ENCODE data around the gene GALNT2.

GALNT2 gene

GRCh38 chr1:230139315-230139714 is 72.3 kb downstream of the GALNT2 start:
- no peak for ATAC-seq
- TF ChIP-seq RARB (CRISPR knock-in tag; IDR thresholded peaks at IDR 0.05) (no peak), ZNF8 (CRISPR knock-in tag; IDR thresholded peaks at IDR 0.05) (no peak), ZNF565 (CRISPR knock-in tag; conservative IDR thresholded peaks at IDR 0.05; ENCODE audit: low read depth) (no peak), POU6F1 (CRISPR knock-in tag; IDR thresholded peaks at IDR 0.05; ENCODE audit: borderline replicate concordance, low read depth) (no peak), TOX (CRISPR knock-in tag; IDR thresholded peaks at IDR 0.05; ENCODE audit: borderline replicate concordance) (no peak)
- TF ChIP-seq, protein P1, sequence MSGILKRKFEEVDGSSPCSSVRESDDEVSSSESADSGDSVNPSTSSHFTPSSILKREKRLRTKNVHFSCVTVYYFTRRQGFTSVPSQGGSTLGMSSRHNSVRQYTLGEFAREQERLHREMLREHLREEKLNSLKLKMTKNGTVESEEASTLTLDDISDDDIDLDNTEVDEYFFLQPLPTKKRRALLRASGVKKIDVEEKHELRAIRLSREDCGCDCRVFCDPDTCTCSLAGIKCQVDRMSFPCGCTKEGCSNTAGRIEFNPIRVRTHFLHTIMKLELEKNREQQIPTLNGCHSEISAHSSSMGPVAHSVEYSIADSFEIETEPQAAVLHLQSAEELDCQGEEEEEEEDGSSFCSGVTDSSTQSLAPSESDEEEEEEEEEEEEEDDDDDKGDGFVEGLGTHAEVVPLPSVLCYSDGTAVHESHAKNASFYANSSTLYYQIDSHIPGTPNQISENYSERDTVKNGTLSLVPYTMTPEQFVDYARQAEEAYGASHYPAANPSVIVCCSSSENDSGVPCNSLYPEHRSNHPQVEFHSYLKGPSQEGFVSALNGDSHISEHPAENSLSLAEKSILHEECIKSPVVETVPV (CRISPR knock-in tag; IDR thresholded peaks at IDR 0.05) = no peak

DNA sequence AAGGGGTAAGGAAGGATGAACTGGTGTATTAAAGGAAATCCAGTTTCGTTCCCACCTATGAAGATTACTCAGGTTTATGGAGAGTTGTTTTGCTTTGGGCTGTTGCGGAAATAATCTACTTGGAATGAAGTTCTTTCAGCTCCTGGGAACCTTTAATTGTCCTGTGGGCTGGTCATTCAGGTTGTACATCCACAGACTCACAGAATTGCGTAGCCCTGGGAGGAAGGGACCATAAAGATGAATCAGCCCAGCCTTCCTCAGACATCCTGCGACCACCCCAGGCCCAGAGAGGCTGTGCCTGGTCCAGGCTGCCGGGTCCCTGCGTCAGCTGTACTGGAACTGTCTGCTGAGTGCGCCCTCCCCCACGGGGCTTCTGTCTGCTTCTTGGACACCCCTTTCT is 72.7 kb downstream of the GALNT2 start:
- no peak for TF ChIP-seq ZNF70 (CRISPR knock-in tag; IDR thresholded peaks at IDR 0.05)
- no peak for TF ChIP-seq RARB (CRISPR knock-in tag; IDR thresholded peaks at IDR 0.05)
- TF ChIP-seq SNAI2 (CRISPR knock-in tag; IDR thresholded peaks at IDR 0.05) = no peak
- TF ChIP-seq TOX (CRISPR knock-in tag; IDR thresholded peaks at IDR 0.05; ENCODE audit: borderline replicate concordance) = no peak
- TF ChIP-seq TCF4 (CRISPR knock-in tag; IDR thresholded peaks at IDR 0.05; ENCODE audit: borderline replicate concordance) = no peak
- no peak for TF ChIP-seq POU6F1 (CRISPR knock-in tag; IDR thresholded peaks at IDR 0.05; ENCODE audit: borderline replicate concordance, low read depth)
- TF ChIP-seq ARNTL (CRISPR knock-in tag; IDR thresholded peaks at IDR 0.05; ENCODE audit: borderline replicate concordance, low read depth) = no peak
- no peak for TF ChIP-seq ZNF8 (CRISPR knock-in tag; IDR thresholded peaks at IDR 0.05)
- no peak for ATAC-seq

DNA sequence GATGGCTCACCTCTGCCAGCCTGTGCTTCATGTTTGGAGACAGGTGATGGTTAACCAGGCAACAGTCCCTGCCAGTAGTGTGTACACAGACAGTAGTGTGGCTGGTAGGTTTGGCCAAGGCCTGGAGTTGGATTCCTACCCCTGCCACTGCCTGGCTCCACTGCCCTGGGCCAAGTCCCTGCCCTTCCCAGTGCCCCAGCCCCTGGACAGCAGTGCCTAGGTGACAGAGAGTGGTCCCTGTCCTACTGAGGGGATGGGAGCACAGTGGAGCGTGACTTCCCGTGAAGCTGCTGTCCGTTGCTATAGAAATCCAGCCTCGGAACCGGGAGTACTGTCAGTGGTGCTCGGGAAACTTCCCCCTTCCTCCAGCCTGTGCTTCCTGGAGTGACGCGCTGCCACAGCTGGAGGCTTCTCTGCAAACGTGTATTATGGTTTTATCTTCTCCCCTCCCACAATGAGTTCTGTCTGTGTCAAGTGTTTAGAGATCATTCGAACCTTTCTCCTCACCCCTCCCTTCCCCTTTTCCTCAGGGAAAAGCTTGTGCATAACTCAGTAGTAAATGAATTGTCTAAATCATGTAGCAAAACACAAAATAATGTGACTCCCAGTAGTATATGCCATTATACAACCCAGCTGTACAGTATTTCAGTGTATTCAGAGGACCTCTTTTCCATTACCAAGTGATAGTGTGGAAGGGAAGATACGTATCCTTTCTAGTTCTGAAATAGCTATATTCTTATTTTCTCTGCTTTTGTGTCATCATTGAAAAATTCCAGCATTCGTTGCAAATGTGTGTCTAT is 73.4 kb downstream of the GALNT2 start:
- peak; percentile 42 for ATAC-seq
- no peak for TF ChIP-seq CSDC2 (CRISPR knock-in tag; IDR thresholded peaks at IDR 0.05)

GRCh38 chr1:230141021-230141648 is 74.1 kb downstream of the GALNT2 start:
- peak; percentile 76 for ATAC-seq
- TF ChIP-seq TSHZ2 (CRISPR knock-in tag; IDR thresholded peaks at IDR 0.05) (no peak), PPARA (CRISPR knock-in tag; IDR thresholded peaks at IDR 0.05; ENCODE audit: borderline replicate concordance) (no peak), ZNF565 (CRISPR knock-in tag; conservative IDR thresholded peaks at IDR 0.05; ENCODE audit: low read depth) (no peak), ZNF8 (CRISPR knock-in tag; IDR thresholded peaks at IDR 0.05) (no peak), ARNTL (CRISPR knock-in tag; IDR thresholded peaks at IDR 0.05; ENCODE audit: borderline replicate concordance, low read depth) (no peak), OSR1 (CRISPR knock-in tag; IDR thresholded peaks at IDR 0.05) (no peak), GLIS3 (CRISPR knock-in tag; IDR thresholded peaks at IDR 0.05) (no peak), ISL1 (CRISPR knock-in tag; IDR thresholded peaks at IDR 0.05) (no peak), ZC3H10 (CRISPR knock-in tag; IDR thresholded peaks at IDR 0.05) (no peak), TOX (CRISPR knock-in tag; IDR thresholded peaks at IDR 0.05; ENCODE audit: borderline replicate concordance) (no peak), BACH2 (CRISPR knock-in tag; IDR thresholded peaks at IDR 0.05; ENCODE audit: borderline replicate concordance) (no peak), RARB (CRISPR knock-in tag; IDR thresholded peaks at IDR 0.05) (no peak), CSDC2 (CRISPR knock-in tag; IDR thresholded peaks at IDR 0.05) (no peak), ESRRG (CRISPR knock-in tag; IDR thresholded peaks at IDR 0.05) (no peak), TCF4 (CRISPR knock-in tag; IDR thresholded peaks at IDR 0.05; ENCODE audit: borderline replicate concordance) (no peak), SNAI2 (CRISPR knock-in tag; IDR thresholded peaks at IDR 0.05) (no peak), ZFP3 (CRISPR knock-in tag; IDR thresholded peaks at IDR 0.05) (no peak)
- TF ChIP-seq, protein P1 (CRISPR knock-in tag; IDR thresholded peaks at IDR 0.05) = no peak
- TF ChIP-seq, protein P2, sequence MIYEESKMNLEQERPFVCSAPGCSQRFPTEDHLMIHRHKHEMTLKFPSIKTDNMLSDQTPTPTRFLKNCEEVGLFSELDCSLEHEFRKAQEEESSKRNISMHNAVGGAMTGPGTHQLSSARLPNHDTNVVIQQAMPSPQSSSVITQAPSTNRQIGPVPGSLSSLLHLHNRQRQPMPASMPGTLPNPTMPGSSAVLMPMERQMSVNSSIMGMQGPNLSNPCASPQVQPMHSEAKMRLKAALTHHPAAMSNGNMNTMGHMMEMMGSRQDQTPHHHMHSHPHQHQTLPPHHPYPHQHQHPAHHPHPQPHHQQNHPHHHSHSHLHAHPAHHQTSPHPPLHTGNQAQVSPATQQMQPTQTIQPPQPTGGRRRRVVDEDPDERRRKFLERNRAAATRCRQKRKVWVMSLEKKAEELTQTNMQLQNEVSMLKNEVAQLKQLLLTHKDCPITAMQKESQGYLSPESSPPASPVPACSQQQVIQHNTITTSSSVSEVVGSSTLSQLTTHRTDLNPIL (CRISPR knock-in tag; IDR thresholded peaks at IDR 0.05; ENCODE audit: low read depth) = no peak
